HepG2 (cell line): ENCODE results near the gene XPNPEP3. TPM values are rescaled to one million over a fixed set of nuclear protein-coding genes. Genes with fewer than 3 reads are reported as not detected.

ENCODE experiments used
- LCORL ChIP-seq, 2 experiments: fragments of 450-650 bp in 1 of 2; sonication (generic) in 1 of 2; formaldehyde crosslinking in 1 of 2; IDR thresholded peaks; 2 replicates each; pipeline versions ENCODE4 v1.5.0 to v1.6.1; 2017 to 2020; ENCODE audit warnings: antibody characterized with exemption in 1 of 2, missing genetic modification reagents in 1 of 2
- PCBP1 ChIP-seq: fragments of 200-400 bp; formaldehyde crosslinking; IDR thresholded peaks from 2 replicates; pipeline ENCODE4 v1.6.1; 2017; ENCODE audit warnings: mild to moderate bottlenecking, low read depth, low read length, borderline replicate concordance
- SIN3A ChIP-seq: IDR thresholded peaks from 2 replicates; pipeline ENCODE4 v1.6.1; 2011; ENCODE audit warnings: low read depth, mild to moderate bottlenecking, control low read depth, low read length, borderline replicate concordance
- TBL1XR1 ChIP-seq: fragments of 150-350 bp; IDR thresholded peaks from 2 replicates; pipeline ENCODE4 v1.6.1; 2014; ENCODE audit warnings: borderline replicate concordance, low read length; ENCODE audit not compliant: partially characterized antibody
- TEAD2 ChIP-seq: sonication (generic); formaldehyde crosslinking; IDR thresholded peaks from 2 replicates; pipeline ENCODE4 v1.9.0; 2021; ENCODE audit warnings: missing genetic modification reagents
- TFAP4 ChIP-seq: sonication (generic); IDR thresholded peaks from 2 replicates; pipeline ENCODE4 v1.6.1; 2016; ENCODE audit warnings: low read depth, borderline replicate concordance
- TFE3 ChIP-seq: IDR thresholded peaks from 2 replicates; pipeline ENCODE4 v1.6.1; 2016
- ZNF879 ChIP-seq: sonication (generic); formaldehyde crosslinking; IDR thresholded peaks from 2 replicates; pipeline ENCODE4 v1.8.1; 2023; ENCODE audit warnings: missing genetic modification reagents
- ZSCAN30 ChIP-seq: sonication (generic); formaldehyde crosslinking; IDR thresholded peaks from 2 replicates; pipeline ENCODE4 v1.5.0; 2020; ENCODE audit warnings: mild to moderate bottlenecking, missing genetic modification reagents
- polyA plus RNA-seq, 8 experiments: library from polyadenylated mRNA; depleted of rRNA in 3 of 8; stranded (reverse) in 7 of 8; unstranded in 1 of 8; fragments of >200 nt; fragmentation: Illumina TruSeq in 4 of 8; extraction: Trizol in 4 of 8; gene quantifications; 2 replicates each; pipeline versions ENCODE4 v1.2.1 to v1.2.3, GENCODE V29; 2011 to 2016; ENCODE audit warnings: low read depth in 4 of 8, missing spikeins in 1 of 8, mixed read lengths in 1 of 8; ENCODE audit not compliant: insufficient read depth in 1 of 8
- total RNA-seq, 5 experiments: library from RNA; depleted of rRNA; stranded (reverse); fragments of >200 nt; fragmentation: Illumina TruSeq; extraction: Trizol; gene quantifications; 2 replicates each; pipeline ENCODE4 v1.2.3, GENCODE V29; 2016; ENCODE audit warnings: low read depth in 1 of 5
- TF ChIP-seq, protein P1 (sequence below): sonication (generic); formaldehyde crosslinking; IDR thresholded peaks from 2 replicates; pipeline ENCODE4 v1.4.0; 2020; ENCODE audit warnings: missing genetic modification reagents
- TF ChIP-seq, protein P2 (sequence below): sonication (generic); formaldehyde crosslinking; IDR thresholded peaks from 2 replicates; pipeline ENCODE4 v1.9.0; 2021; ENCODE audit warnings: missing genetic modification reagents, borderline replicate concordance
- TF ChIP-seq, protein P3 (sequence below): sonication (generic); formaldehyde crosslinking; IDR thresholded peaks from 2 replicates; pipeline ENCODE4 v1.4.0; 2020; ENCODE audit warnings: missing genetic modification reagents
- TF ChIP-seq, protein P4 (sequence below): IDR thresholded peaks from 2 replicates; pipeline ENCODE4 v1.6.1; 2012; ENCODE audit warnings: inconsistent platforms
- TF ChIP-seq, protein P5 (sequence below): sonication (generic); formaldehyde crosslinking; IDR thresholded peaks from 2 replicates; pipeline ENCODE4 v1.8.0; 2022; ENCODE audit warnings: missing genetic modification reagents, low read depth, mild to moderate bottlenecking, borderline replicate concordance

The XPNPEP3 gene
- total and polyA plus RNA-seq, 2 of the 13 experiments (the other 11 are each of a cell fraction or from before 2014, with no cell fraction given) = 10.3 to 14.0 TPM

DNA sequence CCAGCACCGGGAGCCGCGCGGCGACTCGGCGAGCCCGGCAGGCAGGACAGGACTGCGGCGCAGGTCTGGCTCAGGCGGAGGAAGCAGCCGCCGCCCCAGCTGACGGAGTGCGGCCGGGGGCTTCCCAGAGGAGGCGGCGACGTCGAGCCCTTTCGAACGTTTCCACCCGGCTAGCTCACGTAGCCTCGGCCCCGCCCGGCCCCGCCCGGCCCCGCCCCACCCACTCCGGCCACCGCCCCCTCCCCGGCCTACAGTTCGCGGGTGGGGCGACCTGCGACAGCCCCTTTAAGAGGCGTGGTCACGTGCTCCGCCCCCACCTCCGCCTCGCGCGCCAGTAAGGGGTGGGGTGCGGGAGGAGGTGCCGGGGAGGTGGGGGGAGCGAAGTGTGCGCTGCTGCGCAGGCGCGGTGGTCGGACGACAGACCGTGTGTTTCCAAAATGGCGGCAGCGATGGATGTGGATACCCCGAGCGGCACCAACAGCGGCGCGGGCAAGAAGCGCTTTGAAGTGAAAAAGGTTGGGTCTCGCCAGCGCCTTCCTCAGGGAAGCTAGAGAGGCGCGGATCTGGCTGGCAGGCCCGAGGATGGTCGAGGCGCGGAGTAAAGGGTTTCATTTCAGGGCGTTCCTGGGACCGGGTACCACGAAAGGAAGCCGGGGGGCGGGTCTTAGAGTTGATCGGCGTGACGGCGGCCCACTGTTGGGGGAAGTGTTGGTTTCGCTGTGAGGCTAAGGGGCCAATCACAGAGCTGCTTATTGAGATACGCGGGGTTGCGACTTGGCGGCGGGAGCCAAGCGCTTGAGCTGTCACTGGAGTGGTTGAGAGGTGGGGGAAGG lies 94.2 kb downstream of the XPNPEP3 start, which contains the start of gene RBX1 (continued):
- TF ChIP-seq ZNF879 (no peak; the same call in 1 of the 2 replicates), TFAP4 (peak; percentile 89; the same call in 1 of the 2 replicates), SIN3A (0 out of 2 replicates have a peak, but pooled peaks have one; percentile 27), TEAD2 (CRISPR knock-in tag) (no peak), PCBP1 (peak; percentile 94; the same call in 1 of the 2 replicates), TBL1XR1 (peak; percentile 17), ZSCAN30 (no peak), TFE3 (CRISPR knock-in tag) (peak; percentile 70; the same call in 1 of the 2 replicates), LCORL (IDR thresholded peaks at IDR 0.05) (no peak), LCORL (CRISPR knock-in tag; IDR thresholded peaks at IDR 0.05) (0 out of 2 replicates have a peak, but pooled peaks have one; percentile 43)
- TF ChIP-seq, protein P1, sequence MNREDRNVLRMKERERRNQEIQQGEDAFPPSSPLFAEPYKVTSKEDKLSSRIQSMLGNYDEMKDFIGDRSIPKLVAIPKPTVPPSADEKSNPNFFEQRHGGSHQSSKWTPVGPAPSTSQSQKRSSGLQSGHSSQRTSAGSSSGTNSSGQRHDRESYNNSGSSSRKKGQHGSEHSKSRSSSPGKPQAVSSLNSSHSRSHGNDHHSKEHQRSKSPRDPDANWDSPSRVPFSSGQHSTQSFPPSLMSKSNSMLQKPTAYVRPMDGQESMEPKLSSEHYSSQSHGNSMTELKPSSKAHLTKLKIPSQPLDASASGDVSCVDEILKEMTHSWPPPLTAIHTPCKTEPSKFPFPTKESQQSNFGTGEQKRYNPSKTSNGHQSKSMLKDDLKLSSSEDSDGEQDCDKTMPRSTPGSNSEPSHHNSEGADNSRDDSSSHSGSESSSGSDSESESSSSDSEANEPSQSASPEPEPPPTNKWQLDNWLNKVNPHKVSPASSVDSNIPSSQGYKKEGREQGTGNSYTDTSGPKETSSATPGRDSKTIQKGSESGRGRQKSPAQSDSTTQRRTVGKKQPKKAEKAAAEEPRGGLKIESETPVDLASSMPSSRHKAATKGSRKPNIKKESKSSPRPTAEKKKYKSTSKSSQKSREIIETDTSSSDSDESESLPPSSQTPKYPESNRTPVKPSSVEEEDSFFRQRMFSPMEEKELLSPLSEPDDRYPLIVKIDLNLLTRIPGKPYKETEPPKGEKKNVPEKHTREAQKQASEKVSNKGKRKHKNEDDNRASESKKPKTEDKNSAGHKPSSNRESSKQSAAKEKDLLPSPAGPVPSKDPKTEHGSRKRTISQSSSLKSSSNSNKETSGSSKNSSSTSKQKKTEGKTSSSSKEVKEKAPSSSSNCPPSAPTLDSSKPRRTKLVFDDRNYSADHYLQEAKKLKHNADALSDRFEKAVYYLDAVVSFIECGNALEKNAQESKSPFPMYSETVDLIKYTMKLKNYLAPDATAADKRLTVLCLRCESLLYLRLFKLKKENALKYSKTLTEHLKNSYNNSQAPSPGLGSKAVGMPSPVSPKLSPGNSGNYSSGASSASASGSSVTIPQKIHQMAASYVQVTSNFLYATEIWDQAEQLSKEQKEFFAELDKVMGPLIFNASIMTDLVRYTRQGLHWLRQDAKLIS = no peak; the same call in 1 of the 2 replicates
- TF ChIP-seq, protein P2, sequence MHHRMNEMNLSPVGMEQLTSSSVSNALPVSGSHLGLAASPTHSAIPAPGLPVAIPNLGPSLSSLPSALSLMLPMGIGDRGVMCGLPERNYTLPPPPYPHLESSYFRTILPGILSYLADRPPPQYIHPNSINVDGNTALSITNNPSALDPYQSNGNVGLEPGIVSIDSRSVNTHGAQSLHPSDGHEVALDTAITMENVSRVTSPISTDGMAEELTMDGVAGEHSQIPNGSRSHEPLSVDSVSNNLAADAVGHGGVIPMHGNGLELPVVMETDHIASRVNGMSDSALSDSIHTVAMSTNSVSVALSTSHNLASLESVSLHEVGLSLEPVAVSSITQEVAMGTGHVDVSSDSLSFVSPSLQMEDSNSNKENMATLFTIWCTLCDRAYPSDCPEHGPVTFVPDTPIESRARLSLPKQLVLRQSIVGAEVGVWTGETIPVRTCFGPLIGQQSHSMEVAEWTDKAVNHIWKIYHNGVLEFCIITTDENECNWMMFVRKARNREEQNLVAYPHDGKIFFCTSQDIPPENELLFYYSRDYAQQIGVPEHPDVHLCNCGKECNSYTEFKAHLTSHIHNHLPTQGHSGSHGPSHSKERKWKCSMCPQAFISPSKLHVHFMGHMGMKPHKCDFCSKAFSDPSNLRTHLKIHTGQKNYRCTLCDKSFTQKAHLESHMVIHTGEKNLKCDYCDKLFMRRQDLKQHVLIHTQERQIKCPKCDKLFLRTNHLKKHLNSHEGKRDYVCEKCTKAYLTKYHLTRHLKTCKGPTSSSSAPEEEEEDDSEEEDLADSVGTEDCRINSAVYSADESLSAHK = 0 out of 2 replicates have a peak, but pooled peaks have one; percentile 42
- TF ChIP-seq, protein P3, sequence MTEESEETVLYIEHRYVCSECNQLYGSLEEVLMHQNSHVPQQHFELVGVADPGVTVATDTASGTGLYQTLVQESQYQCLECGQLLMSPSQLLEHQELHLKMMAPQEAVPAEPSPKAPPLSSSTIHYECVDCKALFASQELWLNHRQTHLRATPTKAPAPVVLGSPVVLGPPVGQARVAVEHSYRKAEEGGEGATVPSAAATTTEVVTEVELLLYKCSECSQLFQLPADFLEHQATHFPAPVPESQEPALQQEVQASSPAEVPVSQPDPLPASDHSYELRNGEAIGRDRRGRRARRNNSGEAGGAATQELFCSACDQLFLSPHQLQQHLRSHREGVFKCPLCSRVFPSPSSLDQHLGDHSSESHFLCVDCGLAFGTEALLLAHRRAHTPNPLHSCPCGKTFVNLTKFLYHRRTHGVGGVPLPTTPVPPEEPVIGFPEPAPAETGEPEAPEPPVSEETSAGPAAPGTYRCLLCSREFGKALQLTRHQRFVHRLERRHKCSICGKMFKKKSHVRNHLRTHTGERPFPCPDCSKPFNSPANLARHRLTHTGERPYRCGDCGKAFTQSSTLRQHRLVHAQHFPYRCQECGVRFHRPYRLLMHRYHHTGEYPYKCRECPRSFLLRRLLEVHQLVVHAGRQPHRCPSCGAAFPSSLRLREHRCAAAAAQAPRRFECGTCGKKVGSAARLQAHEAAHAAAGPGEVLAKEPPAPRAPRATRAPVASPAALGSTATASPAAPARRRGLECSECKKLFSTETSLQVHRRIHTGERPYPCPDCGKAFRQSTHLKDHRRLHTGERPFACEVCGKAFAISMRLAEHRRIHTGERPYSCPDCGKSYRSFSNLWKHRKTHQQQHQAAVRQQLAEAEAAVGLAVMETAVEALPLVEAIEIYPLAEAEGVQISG (CRISPR knock-in tag) = peak; percentile 68
- TF ChIP-seq, protein P4, sequence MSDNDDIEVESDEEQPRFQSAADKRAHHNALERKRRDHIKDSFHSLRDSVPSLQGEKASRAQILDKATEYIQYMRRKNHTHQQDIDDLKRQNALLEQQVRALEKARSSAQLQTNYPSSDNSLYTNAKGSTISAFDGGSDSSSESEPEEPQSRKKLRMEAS = peak; percentile 65; the same call in 1 of the 2 replicates
- TF ChIP-seq, protein P5, sequence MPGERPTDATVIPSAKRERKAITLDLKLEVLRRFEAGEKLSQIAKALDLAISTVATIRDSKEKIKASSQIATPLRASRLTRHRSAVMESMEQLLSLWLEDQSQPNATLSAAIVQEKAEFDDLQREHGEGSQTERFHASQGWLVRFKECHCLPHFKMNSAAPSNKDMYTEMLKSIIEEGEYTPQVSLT = no peak
